A549 treated with dexamethasone at 1 μM for 4 hours (cell line): ENCODE results near the gene KRT24. TPM values are rescaled to one million over a fixed set of nuclear protein-coding genes. Genes with fewer than 3 reads are reported as not detected.

Source experiments
- total RNA-seq: library from RNA; stranded (reverse); fragments of 200-300 nt; extraction: Qiagen RNA extraction; gene quantifications from 5 replicates; pipeline ENCODE4 v1.2.3, GENCODE V29; 2022

The KRT24 gene
- total RNA-seq = not detected in 5 replicates

DNA sequence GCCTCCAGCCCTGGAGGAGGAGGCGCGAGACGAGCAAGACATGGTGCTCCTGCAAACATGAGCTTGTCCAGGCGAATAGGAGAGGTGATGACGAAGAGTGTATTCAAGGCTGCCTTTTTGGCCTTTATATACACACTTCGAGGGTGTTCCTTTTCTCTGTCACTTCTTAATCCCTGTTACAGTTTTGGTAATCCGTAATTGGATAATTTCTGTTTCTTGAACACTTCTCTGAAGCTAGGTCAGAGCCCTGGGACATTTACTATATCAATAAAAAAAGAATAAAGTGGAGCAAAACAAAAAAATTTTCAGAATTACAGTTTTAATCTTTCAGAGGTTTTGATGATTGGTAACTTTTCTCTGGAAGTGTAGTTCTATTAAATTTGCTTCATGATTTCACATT is at the start of gene KRT24:
Gene KRT24, minus strand, starts transcription at position 101 of the 400 bp plus-strand sequence. Its CDS starts 59 bp downstream, at position 42.

DNA sequence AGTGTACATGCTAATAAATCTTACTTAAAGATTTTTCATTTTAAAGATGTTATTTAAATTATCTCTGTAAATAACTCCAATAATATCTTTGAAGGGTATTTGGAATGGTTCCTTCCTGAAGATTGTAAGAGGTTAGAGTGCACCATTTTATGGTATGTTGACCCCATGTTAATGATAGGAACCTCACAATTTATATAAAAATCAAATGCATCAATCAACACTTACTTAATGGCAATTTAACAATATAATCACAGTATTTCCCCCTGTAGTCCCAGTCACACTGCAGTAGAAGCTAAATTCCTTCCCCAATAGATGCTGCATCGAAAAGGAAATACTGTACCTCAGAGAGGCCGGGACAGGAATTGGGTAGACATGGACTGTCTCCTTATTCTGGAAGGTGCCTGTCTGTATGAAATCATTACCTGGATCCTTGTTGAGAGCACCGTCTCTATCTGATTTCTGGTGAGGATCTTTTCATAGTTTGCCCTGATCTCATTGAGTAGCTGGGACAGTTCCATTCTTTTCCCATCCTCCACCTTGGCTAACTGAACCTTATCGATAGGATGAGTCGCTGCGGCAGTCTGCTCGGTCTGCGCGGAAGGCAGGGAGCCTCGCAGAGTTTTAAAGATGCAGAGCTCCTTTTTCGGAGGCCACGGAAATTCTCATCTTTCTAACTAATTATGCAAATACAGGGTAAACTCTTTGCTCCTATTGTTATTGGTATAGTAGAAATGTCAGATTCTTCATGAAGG is 38.8 kb downstream of the KRT24 start, which contains the start of gene KRT222:
Gene KRT222, minus strand, starts transcription at position 596 of the 752 bp plus-strand sequence. Its CDS starts 78 bp downstream, at position 518.

Other genes with a start within 250 kb of the KRT24 start
- 194 to 318 TPM (median 270 TPM) in 5 replicates for gene TNS4, start 202.1 kb downstream of the KRT24 start, total RNA-seq
- gene CCR7, start 138.3 kb downstream of the KRT24 start, total RNA-seq = 0.44 to 1.0 TPM (median 0.97 TPM) in 5 replicates
- 103 to 120 TPM (median 112 TPM) in 5 replicates for gene SMARCE1, start 55.9 kb downstream of the KRT24 start, total RNA-seq
- 0.25 to 0.51 TPM (median 0.38 TPM) in 5 replicates for gene KRT222, start 38.6 kb downstream of the KRT24 start, total RNA-seq
- gene KRT25, start 51.6 kb upstream of the KRT24 start, total RNA-seq = not detected in 5 replicates
- gene KRT26, start 68.4 kb upstream of the KRT24 start, total RNA-seq = not detected in 5 replicates
- 0.18 TPM in 1 of 5 replicates, not detected in the others for gene KRT27, start 78.8 kb upstream of the KRT24 start, total RNA-seq
- not detected in 5 replicates for gene KRT28, start 96.2 kb upstream of the KRT24 start, total RNA-seq
- gene KRT10, start 118.9 kb upstream of the KRT24 start, total RNA-seq = 66.5 to 79.2 TPM (median 70.8 TPM) in 5 replicates
- gene KRT12, start 163.5 kb upstream of the KRT24 start, total RNA-seq = not detected in 5 replicates
- 0.11 to 0.49 TPM (median 0.19 TPM) in 5 replicates for gene KRT20, start 181.5 kb upstream of the KRT24 start, total RNA-seq
- 0.07 to 0.18 TPM (median 0.08 TPM) in 5 replicates for gene KRT23, start 233.9 kb upstream of the KRT24 start, total RNA-seq